ENCODE data around the gene PAPPA2. TPM values are rescaled to one million over a fixed set of nuclear protein-coding genes. Genes with fewer than 3 reads are reported as not detected.

Gene PAPPA2
- total RNA-seq, 2 donors from 2014 or later = 0.19 to 1.2 TPM

- H3K4me1 ChIP-seq = no peaks in the 10 kb centered on the region
- no peaks in the 10 kb centered on the region for H3K27me3 ChIP-seq
- no peak overlapping the region for H3K27ac ChIP-seq
- no peaks in the 10 kb centered on the region for H3K36me3 ChIP-seq
- DNase-seq (ENCODE audit: low spot score) = no peak
- H3K4me3 ChIP-seq = no peak overlapping the region
- no peak for TF ChIP-seq CTCF (IDR thresholded peaks at IDR 0.05)
- H3K9me3 ChIP-seq = no peaks in the 10 kb centered on the region
Observed at GRCh38 chr1:176766779-176767178, 303.8 kb downstream of the PAPPA2 start.

GRCh38 chr1:176767714-176768136 lies 304.8 kb downstream of the PAPPA2 start:
- H3K36me3 ChIP-seq = no peaks in the 10 kb centered on the region
- H3K9me3 ChIP-seq = no peaks in the 10 kb centered on the region
- TF ChIP-seq CTCF (IDR thresholded peaks at IDR 0.05) = no peak
- no peak overlapping the region for H3K4me3 ChIP-seq
- no peaks in the 10 kb centered on the region for H3K4me1 ChIP-seq
- no peak overlapping the region for H3K27ac ChIP-seq
- no peak for DNase-seq (ENCODE audit: low spot score)
- no peaks in the 10 kb centered on the region for H3K27me3 ChIP-seq

- no peak for TF ChIP-seq CTCF (IDR thresholded peaks at IDR 0.05)
- Histone ChIP-seq H3K27ac (no peak overlapping the region), H3K36me3 (no peaks in the 10 kb centered on the region), H3K4me1 (no peaks in the 10 kb centered on the region), H3K4me3 (no peak overlapping the region), H3K27me3 (no peaks in the 10 kb centered on the region), H3K9me3 (no peaks in the 10 kb centered on the region)
- DNase-seq (ENCODE audit: low spot score) = no peak
Observed at GRCh38 chr1:176768532-176768931, 305.6 kb downstream of the PAPPA2 start.

- Histone ChIP-seq H3K27me3 (no peaks in the 10 kb centered on the region), H3K4me3 (no peak overlapping the region), H3K36me3 (no peaks in the 10 kb centered on the region), H3K27ac (no peak overlapping the region), H3K4me1 (no peaks in the 10 kb centered on the region), H3K9me3 (no peaks in the 10 kb centered on the region)
- no peak for DNase-seq (ENCODE audit: low spot score)
- no peak for TF ChIP-seq CTCF (IDR thresholded peaks at IDR 0.05)
Observed at GRCh38 chr1:176770066-176770465, 307.1 kb downstream of the PAPPA2 start.

- Histone ChIP-seq H3K4me3 (no peak overlapping the region), H3K27ac (no peak overlapping the region), H3K4me1 (no peaks in the 10 kb centered on the region), H3K27me3 (no peaks in the 10 kb centered on the region), H3K9me3 (no peaks in the 10 kb centered on the region), H3K36me3 (no peaks in the 10 kb centered on the region)
- DNase-seq (ENCODE audit: low spot score) = no peak
- no peak for TF ChIP-seq CTCF (IDR thresholded peaks at IDR 0.05)
Observed at GRCh38 chr1:176773038-176773437, 310.1 kb downstream of the PAPPA2 start.

- H3K27ac ChIP-seq = no peak overlapping the region
- DNase-seq (ENCODE audit: low spot score) = no peak
Observed at GRCh38 chr1:176774224-176774623, 311.2 kb downstream of the PAPPA2 start.

More at GRCh38 chr1:176774224-176774623, 311.2 kb downstream of the PAPPA2 start:
- no peaks in the 10 kb centered on the region for H3K27me3 ChIP-seq
- H3K36me3 ChIP-seq = no peaks in the 10 kb centered on the region
- no peak overlapping the region for H3K4me3 ChIP-seq
- no peak for TF ChIP-seq CTCF (IDR thresholded peaks at IDR 0.05)
- H3K9me3 ChIP-seq = no peaks in the 10 kb centered on the region
- H3K4me1 ChIP-seq = no peaks in the 10 kb centered on the region
